GM04504 (cell line): ENCODE measurements around the gene SSR1.

Experiments
- DNase-seq: peaks from one replicate; pipeline ENCODE4 v3.0.0-alpha.2; 2012; ENCODE audit warnings: low read depth

Gene SSR1

GRCh38 chr6:7257521-7258230, 55.3 kb downstream of the SSR1 start:
- DNase-seq, result no peak

GRCh38 chr6:7256785-7257184, 56.2 kb downstream of the SSR1 start:
- no peak for DNase-seq

GRCh38 chr6:7255918-7256317, 57.1 kb downstream of the SSR1 start:
- DNase-seq, result no peak

GRCh38 chr6:7254980-7255835, 57.8 kb downstream of the SSR1 start:
- no peak for DNase-seq

- DNase-seq, result no peak
Observed at GRCh38 chr6:7252390-7252789, 60.6 kb downstream of the SSR1 start.

- no peak for DNase-seq
Observed at GRCh38 chr6:7251646-7252260, 61.2 kb downstream of the SSR1 start.

GRCh38 chr6:7250812-7251211, 62.2 kb downstream of the SSR1 start:
- DNase-seq, result no peak

GRCh38 chr6:7249946-7250643, 62.9 kb downstream of the SSR1 start:
- DNase-seq, result peak; percentile 11

GRCh38 chr6:7249391-7249790, 63.6 kb downstream of the SSR1 start:
- DNase-seq, result peak; percentile 16

GRCh38 chr6:7247828-7248227, 65.2 kb downstream of the SSR1 start:
- no peak for DNase-seq

- no peak for DNase-seq
Observed at GRCh38 chr6:7247179-7247456, 65.9 kb downstream of the SSR1 start.

GRCh38 chr6:7246401-7247178, 66.4 kb downstream of the SSR1 start:
- DNase-seq, result no peak

GRCh38 chr6:7245668-7246393, 67.2 kb downstream of the SSR1 start:
- DNase-seq, result no peak

GRCh38 chr6:7243179-7243981, 69.6 kb downstream of the SSR1 start:
- DNase-seq, result no peak

GRCh38 chr6:7242835-7243178, 70.2 kb downstream of the SSR1 start:
- DNase-seq, result no peak

- DNase-seq, result no peak
Observed at GRCh38 chr6:7241709-7242645, 71.0 kb downstream of the SSR1 start.

- DNase-seq, result no peak
Observed at GRCh38 chr6:7241160-7241559, 71.8 kb downstream of the SSR1 start.

- no peak for DNase-seq
Observed at GRCh38 chr6:7240351-7240750, 72.6 kb downstream of the SSR1 start.

- no peak for DNase-seq
Observed at GRCh38 chr6:7239590-7239948, 73.4 kb downstream of the SSR1 start.
